NCI-H345 treated with DMSO at 0.1 percent for 48 hours (cell line): Measurements from ENCODE around the gene PDK2.

Experiments used
- DNase-seq: peaks from one replicate; lab custom pipeline; 2025; ENCODE audit not compliant: unreplicated experiment; lab: John Stamatoyannopoulos, UW

The PDK2 gene

GRCh38 chr17:50149091-50149416, 53.9 kb downstream of the PDK2 start:
- DNase-seq: no peak

GRCh38 chr17:50149417-50150353, 54.5 kb downstream of the PDK2 start:
- DNase-seq: no peak

GRCh38 chr17:50150354-50151040, 55.3 kb downstream of the PDK2 start, which contains the start of gene PPP1R9B:
TSS of gene PPP1R9B (minus strand) at chr17:50150677. CDS start at chr17:50150513, 164 bp downstream.
- DNase-seq: no peak

- DNase-seq: peak; percentile 66
Measured at GRCh38 chr17:50151041-50151936, 56.1 kb downstream of the PDK2 start.

- peak; percentile 68 for DNase-seq
Measured at GRCh38 chr17:50151937-50152547, 56.9 kb downstream of the PDK2 start.

- no peak for DNase-seq
Measured at GRCh38 chr17:50152736-50153135, 57.6 kb downstream of the PDK2 start.

GRCh38 chr17:50153650-50154575, 58.8 kb downstream of the PDK2 start:
- no peak for DNase-seq

GRCh38 chr17:50154604-50155003, 59.5 kb downstream of the PDK2 start:
- no peak for DNase-seq

GRCh38 chr17:50155115-50155819, 60.1 kb downstream of the PDK2 start:
- no peak for DNase-seq

GRCh38 chr17:50157891-50158290, 62.7 kb downstream of the PDK2 start:
- no peak for DNase-seq

- DNase-seq: peak; percentile 95
Measured at GRCh38 chr17:50161023-50161910, 66.1 kb downstream of the PDK2 start.
